ENCODE results near the gene ATAD3C. TPM values are rescaled to one million over a fixed set of nuclear protein-coding genes. Genes with fewer than 3 reads are reported as not detected.

Gene ATAD3C
- total and polyA plus RNA-seq, 12 donors = 0.11 to 2.2 (median 0.78) TPM

DNA sequence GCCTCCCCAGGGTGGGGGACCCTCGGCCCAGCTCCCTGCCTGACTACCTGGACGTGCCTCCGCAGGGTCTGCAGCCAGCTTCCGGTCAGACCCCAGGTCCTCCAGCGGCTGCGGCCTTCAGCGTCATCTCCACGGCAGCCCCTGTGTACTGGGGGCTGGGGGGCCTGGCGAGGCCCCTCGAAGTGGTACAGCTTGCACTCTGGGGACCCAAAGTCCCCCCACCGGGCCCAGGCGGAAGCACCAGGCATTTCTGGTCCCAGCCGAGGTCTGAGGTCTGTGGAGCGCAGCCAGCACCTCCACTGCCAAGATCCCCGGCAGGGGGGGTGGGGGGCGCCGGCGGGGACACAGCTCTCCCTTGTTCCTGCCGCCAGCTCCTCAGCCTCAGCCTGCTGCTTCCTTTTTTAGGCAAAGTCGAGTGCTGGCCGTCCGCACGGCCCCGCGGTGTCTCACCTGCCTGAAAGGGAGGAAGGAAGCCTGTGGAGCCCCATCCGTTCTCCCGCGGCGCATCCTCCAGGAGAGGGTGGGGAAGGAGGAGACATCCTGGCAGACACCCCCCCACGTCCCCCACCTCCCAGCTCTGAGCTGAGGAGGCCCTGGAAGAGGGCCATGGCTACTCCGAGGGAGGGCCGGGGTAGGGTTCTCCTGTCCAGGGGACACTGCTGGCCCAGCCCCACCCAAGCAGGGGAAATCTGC, 15.2 kb upstream of the ATAD3C start:
- DNase-seq (peak; percentile 73 to 77), ATAC-seq (peak; percentile 7 to 45 (median 30))
- Histone ChIP-seq H3K4me1 (peaks cover 53 to 86% (median 72%) of the 10 kb centered on the region in 9 donors), H3K4me3 (peak overlapping the region in 9 of 10 donors; percentile 59 to 69 (median 64)), H3K9me3 (no peaks in the 10 kb centered on the region), H3K27ac (peak overlapping the region; percentile 79 to 98 (median 92)), H3K27me3 (peaks cover 0 to 53% (median 9%) of the 10 kb centered on the region in 7 donors), H3K36me3 (peaks cover 0 to 9% (median 0%) of the 10 kb centered on the region in 9 donors)
- TF ChIP-seq, protein P1, sequence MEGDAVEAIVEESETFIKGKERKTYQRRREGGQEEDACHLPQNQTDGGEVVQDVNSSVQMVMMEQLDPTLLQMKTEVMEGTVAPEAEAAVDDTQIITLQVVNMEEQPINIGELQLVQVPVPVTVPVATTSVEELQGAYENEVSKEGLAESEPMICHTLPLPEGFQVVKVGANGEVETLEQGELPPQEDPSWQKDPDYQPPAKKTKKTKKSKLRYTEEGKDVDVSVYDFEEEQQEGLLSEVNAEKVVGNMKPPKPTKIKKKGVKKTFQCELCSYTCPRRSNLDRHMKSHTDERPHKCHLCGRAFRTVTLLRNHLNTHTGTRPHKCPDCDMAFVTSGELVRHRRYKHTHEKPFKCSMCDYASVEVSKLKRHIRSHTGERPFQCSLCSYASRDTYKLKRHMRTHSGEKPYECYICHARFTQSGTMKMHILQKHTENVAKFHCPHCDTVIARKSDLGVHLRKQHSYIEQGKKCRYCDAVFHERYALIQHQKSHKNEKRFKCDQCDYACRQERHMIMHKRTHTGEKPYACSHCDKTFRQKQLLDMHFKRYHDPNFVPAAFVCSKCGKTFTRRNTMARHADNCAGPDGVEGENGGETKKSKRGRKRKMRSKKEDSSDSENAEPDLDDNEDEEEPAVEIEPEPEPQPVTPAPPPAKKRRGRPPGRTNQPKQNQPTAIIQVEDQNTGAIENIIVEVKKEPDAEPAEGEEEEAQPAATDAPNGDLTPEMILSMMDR (IDR thresholded peaks at IDR 0.05) = peak in 1 of 9 donors; percentile 10
- intact Hi-C loops (cut with DNase I) = loop anchor here in 2 of 10 donors (2.0 to 10.0 kb wide), 2 partner anchors 27 to 71 kb away; partner anchors contain the start of gene MRPL20 (in 1 of the 2)
- 16 to 20% methylated on average over 32 of the region's 32 CpGs for WGBS, 2 donors

DNA sequence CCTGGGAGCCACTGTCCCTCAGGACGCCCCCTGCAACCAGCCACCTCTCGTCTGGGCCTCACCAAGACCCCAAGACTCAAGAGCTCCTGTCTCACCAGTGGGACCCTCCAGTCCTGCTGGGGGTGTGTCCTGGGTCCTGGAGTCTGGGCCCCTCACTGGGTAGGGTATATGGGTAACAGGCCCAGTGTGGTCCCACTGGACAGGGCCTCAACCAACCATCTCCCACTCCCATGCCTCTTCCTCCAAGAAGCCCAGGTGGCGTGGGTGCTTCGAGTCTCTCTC, 14.7 kb upstream of the ATAD3C start:
- H3K4me1 ChIP-seq = peaks cover 49 to 81% (median 69%) of the 10 kb centered on the region in 9 donors
- H3K36me3 ChIP-seq = peaks cover 0 to 9% (median 0%) of the 10 kb centered on the region in 9 donors
- H3K9me3 ChIP-seq = no peaks in the 10 kb centered on the region
- DNase-seq (no peak), ATAC-seq (no peak)
- H3K4me3 ChIP-seq = peak overlapping the region in 9 of 10 donors; percentile 59 to 69 (median 64)
- 54 to 78% methylated on average over 4 of the region's 4 CpGs for WGBS, 2 donors
- intact Hi-C loops (cut with DNase I) = loop anchor here in 3 of 10 donors (2.0 to 10.0 kb wide), 3 partner anchors 28 to 70 kb away; partner anchors contain the start of gene MRPL20 (in 1 of the 3)
- TF ChIP-seq, protein P1 (IDR thresholded peaks at IDR 0.05) = no peak
- H3K27me3 ChIP-seq = peaks cover 0 to 48% (median 9%) of the 10 kb centered on the region in 7 donors
- H3K27ac ChIP-seq = peak overlapping the region; percentile 79 to 98 (median 92)

DNA sequence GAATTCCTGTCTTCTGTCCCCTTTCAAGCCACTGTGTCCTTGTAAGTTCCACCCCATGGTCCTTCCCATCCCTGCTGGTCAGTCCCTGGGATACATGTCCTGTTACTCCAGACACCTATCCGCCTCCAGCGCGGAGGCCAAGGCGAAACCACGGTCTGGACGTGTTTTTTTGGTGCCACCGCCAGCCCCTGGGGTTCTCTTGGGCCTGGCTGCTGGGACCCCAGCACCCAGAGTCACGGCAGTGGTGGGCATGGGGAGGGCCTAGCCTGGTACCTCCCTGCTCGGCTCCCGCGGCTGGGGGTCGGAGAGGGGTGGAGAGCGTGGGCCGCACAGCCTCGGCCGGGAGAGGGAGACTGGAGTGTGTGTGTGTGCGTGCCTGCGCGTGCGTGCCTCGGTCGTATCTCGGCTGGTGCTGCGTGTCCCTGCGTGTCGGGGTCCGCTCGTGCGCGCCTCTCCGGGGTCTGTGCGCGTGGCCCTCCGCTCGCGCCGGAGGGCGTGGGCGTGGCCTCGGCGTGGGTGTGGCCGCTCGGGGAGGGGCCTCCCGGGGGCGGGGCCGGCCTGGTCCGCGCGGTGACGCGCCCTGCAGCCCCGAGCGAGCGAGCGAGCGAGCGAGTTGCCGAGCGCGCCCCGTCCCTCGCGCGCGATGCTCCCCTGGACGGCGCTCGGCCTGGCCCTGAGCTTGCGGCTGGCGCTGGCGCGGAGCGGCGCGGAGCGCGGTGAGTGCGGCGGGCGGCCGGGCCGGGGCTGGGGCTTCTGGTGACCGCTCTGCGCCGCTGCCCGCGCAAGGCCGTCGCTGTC, 14.2 kb upstream of the ATAD3C start, which contains the start of gene VWA1:
VWA1 (plus strand) TSS at position 585 of the 798 bp plus-strand sequence; CDS start at position 644, 59 bp downstream.
- intact Hi-C loops (cut with DNase I) = loop anchor here in 3 of 10 donors (2.0 to 10.0 kb wide), 3 partner anchors 29 to 69 kb away; partner anchors contain the start of gene MRPL20 (in 1 of the 3)
- peak; percentile 60 to 83 for DNase-seq
- no peaks in the 10 kb centered on the region for H3K9me3 ChIP-seq
- TF ChIP-seq, protein P1 (IDR thresholded peaks at IDR 0.05) = peak in 1 of 9 donors; percentile 6
- H3K4me1 ChIP-seq = peaks cover 47 to 76% (median 64%) of the 10 kb centered on the region in 9 donors
- H3K27ac ChIP-seq = peak within 1 kb of the TSS; percentile 79 to 98 (median 92)
- ATAC-seq = peak; percentile 36 to 57 (median 44)
- H3K27me3 ChIP-seq = peaks cover 0 to 48% (median 9%) of the 10 kb centered on the region in 7 donors
- peak within 1 kb of the TSS; percentile 50 to 69 (median 64) for H3K4me3 ChIP-seq
- H3K36me3 ChIP-seq = peaks cover 0 to 9% (median 0%) of the 10 kb centered on the region in 9 donors
- 6 to 12% methylated on average over 48 to 89 of the region's 89 CpGs for WGBS, 2 donors
